ENCODE measurements around the gene CARD10. TPM values are rescaled to one million over a fixed set of nuclear protein-coding genes. Genes with fewer than 3 reads are reported as not detected.
A peak's percentile ranks its signal among the peaks of the same experiment; 100 is the strongest.

Gene CARD10
- total RNA-seq, 2 donors from 2014 or later, result 4.2 to 5.8 TPM

DNA sequence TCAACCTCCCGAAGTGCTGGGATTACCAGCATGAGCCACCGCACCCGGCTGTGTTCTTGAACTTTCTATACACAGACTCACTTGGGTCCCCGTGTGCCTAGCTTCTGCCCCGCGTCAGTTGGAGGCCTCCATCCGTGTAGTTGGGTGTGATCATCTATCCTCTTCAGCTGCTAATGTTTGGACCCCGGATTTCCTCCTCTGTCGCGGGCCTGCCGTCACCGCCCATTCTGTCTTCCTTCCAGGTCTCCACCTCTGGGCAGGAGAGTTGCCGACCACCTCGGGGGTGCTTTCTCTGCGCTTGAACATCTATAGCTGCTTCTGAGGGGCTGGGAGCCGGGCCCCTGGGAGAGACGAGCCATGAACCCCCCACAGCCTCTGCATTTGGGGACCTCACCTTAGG, 46.6 kb upstream of the CARD10 start:
- no peak overlapping the region for H3K4me3 ChIP-seq
- H3K27me3 ChIP-seq, result no peaks in the 10 kb centered on the region
- H3K4me1 ChIP-seq, result peaks cover 0 to 79% of the 10 kb centered on the region in 2 donors
- TF ChIP-seq, protein P1, sequence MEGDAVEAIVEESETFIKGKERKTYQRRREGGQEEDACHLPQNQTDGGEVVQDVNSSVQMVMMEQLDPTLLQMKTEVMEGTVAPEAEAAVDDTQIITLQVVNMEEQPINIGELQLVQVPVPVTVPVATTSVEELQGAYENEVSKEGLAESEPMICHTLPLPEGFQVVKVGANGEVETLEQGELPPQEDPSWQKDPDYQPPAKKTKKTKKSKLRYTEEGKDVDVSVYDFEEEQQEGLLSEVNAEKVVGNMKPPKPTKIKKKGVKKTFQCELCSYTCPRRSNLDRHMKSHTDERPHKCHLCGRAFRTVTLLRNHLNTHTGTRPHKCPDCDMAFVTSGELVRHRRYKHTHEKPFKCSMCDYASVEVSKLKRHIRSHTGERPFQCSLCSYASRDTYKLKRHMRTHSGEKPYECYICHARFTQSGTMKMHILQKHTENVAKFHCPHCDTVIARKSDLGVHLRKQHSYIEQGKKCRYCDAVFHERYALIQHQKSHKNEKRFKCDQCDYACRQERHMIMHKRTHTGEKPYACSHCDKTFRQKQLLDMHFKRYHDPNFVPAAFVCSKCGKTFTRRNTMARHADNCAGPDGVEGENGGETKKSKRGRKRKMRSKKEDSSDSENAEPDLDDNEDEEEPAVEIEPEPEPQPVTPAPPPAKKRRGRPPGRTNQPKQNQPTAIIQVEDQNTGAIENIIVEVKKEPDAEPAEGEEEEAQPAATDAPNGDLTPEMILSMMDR (IDR thresholded peaks at IDR 0.05), result no peak
- peak overlapping the region; percentile 34 to 44 for H3K27ac ChIP-seq
- H3K9me3 ChIP-seq, result no peaks in the 10 kb centered on the region
- peaks cover 14% of the 10 kb centered on the region for H3K36me3 ChIP-seq
- no peak for DNase-seq (ENCODE audit: low spot score)

DNA sequence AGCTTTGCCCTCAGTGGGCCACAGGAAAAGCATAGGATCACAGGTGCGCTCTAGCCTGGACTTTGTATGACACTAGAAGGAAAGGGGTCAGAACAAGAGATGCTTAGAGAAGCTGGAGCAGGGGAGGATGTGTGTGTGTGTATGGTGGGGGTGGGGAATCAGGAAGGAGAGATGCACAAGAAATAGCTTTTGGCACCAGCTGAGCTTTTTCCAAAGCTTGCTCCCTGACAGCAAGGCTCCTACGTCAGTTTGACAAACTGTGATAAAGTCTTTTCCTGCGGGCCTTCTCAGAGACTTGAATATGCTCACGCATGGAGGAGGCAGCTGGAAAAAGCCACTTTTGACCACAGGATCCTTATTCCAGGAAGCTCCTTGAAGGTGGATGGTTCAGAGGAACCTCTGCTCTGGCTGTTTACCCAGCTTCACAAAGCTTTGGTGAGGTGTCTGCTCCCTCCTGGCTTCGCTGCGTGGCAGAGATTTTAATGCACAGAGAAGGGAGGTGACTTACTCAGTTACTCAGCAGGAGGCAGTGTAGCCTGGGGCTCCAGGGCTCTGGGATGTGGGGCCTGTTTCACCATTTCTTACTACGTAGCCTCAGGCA, 45.0 kb upstream of the CARD10 start:
- peaks cover 14% of the 10 kb centered on the region for H3K36me3 ChIP-seq
- H3K4me1 ChIP-seq, result peaks cover 0 to 90% of the 10 kb centered on the region in 2 donors
- H3K4me3 ChIP-seq, result peak overlapping the region in 1 of 2 donors; percentile 5
- no peaks in the 10 kb centered on the region for H3K27me3 ChIP-seq
- H3K9me3 ChIP-seq, result no peaks in the 10 kb centered on the region
- peak overlapping the region; percentile 94 to 98 for H3K27ac ChIP-seq
- DNase-seq (ENCODE audit: low spot score), result no peak
- TF ChIP-seq, protein P1 (IDR thresholded peaks at IDR 0.05), result no peak

DNA sequence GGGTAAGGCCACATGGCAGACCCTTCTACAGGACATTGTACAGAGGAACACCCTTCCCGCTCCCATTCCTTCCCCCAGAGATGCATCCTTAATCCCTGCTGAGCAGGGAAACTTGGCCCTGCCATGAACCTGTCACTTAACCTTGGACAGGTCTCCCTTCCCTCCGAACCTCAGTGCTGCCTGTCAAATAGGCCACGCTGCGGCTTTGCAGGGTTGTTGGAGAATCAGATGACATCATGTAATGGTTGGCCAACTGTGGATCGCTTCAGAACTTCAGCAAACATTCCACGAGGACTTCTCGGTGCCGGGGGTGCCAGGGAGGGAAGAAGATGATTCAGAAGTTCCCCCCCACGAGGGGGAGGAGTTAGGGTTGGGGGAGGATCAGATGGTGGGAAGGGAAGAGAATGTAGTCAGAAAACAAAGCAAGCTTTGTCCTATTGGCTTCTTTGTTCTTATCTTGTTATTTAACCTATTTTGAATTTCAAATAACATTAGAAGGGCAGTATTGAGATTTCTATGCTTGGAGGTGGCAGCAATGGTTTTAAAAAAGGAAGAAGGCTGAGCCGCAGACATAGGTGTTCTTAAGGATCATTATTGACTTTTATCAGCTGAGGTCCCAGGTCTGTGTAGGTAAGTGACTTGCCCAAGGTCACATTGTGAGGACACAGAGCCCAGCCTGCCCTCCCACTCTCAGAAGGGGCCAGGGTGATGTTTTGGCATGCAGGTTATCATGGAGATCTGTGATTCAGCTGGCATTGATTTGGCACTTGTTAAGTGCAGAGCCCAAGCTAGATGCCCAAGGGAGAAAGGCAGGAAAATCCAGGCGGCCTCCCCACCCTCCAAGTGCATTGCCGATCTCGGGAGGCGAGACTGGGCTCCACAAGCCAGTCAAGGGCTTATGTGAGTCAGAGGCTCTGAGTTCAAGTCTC, 44.2 kb upstream of the CARD10 start:
- peak; percentile 90 for DNase-seq (ENCODE audit: low spot score)
- H3K36me3 ChIP-seq, result peaks cover 14% of the 10 kb centered on the region
- H3K27ac ChIP-seq, result peak overlapping the region; percentile 94 to 98
- H3K9me3 ChIP-seq, result no peaks in the 10 kb centered on the region
- peaks cover 0 to 89% of the 10 kb centered on the region in 2 donors for H3K4me1 ChIP-seq
- TF ChIP-seq, protein P1 (IDR thresholded peaks at IDR 0.05), result no peak
- peak overlapping the region in 1 of 2 donors; percentile 5 for H3K4me3 ChIP-seq
- no peaks in the 10 kb centered on the region for H3K27me3 ChIP-seq

DNA sequence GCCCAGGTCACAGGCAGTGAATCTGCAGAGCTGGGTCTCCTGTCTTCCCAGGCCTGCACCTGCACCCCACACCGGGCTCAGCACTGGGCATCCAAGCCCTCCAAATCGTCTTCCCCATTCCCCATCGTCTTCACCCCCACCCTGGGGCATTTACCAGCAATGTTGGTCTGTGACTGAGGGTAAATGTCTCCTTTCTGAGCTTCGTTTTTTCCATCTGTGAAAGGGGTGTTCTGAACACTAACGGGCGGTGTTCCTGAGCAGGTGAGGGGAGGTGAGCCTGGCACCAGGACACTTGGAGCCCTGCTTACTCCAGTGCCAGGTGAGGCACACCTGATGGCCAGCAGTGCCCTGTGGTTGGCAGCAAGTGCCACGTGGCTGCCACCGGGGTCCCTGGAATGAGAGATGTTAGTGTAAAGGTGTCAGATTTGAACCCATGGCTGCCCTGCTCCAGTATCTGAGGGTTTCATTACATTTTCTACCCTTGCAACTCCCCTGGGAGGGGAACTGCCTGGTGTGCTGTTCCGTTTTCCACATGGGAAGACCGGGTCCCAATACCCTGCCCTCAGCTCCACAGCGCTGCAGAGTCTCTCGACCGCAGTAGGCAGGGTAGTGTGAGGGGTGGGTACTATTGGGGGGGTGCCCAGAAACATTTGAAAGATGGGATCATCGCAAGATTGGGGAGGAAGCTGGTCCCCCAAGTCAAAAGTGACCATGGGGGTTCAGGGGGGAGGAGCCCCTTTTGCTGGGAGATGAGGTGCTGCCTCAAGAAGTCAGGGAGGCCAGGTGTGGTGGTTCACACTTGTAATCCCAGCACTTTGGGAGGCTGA, 43.0 kb upstream of the CARD10 start:
- DNase-seq (ENCODE audit: low spot score), result no peak
- Histone ChIP-seq H3K4me1 (peaks cover 0 to 79% of the 10 kb centered on the region in 2 donors), H3K9me3 (no peaks in the 10 kb centered on the region), H3K4me3 (peak overlapping the region; percentile 74 to 78), H3K27me3 (no peaks in the 10 kb centered on the region), H3K27ac (peak overlapping the region; percentile 94 to 98), H3K36me3 (peaks cover 14% of the 10 kb centered on the region)
- TF ChIP-seq, protein P1 (IDR thresholded peaks at IDR 0.05), result peak in 1 of 2 donors; percentile 4

DNA sequence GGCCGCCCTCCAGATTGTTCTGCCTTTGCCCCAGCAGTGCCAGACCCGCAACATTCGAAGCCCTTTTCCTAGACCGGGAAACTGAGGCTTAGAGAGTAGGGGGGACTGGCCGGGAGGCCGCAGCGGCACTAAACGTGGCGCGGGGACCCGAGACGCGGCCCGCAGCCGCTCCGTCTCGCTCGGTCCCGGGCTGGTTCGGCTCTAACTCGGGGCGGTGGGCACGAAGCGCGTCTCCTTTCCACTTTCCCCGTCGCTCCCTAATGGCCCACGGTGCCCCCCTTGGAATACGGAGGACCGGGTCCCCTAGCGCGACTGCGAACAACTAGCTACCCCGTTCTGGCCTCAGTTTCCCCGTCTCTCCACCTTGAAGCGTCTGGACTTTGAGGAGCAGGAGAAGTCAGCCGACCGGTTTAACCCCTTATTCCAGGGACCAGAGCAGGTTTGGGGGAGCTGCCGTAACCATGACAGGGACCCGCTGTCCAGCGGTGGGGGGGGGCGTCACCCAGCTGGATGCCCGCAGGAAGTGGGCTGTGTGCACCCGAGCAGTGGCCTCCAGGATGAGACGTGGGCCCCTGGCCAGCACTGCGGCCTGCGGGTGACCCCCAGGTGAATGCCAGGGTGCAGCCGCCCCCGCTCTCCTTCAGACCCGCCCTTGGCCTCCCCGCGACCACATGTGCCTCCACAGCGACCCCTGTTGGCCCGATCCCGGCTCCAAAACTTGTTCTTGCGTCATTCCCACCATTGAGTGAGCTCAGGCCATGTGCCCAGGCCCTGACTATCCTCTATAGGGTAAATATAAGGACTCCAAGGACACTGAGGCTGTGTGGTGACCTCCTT, 42.2 kb upstream of the CARD10 start:
- Histone ChIP-seq H3K4me1 (peaks cover 0 to 77% of the 10 kb centered on the region in 2 donors), H3K36me3 (peaks cover 8% of the 10 kb centered on the region), H3K4me3 (peak overlapping the region; percentile 74 to 78), H3K27me3 (no peaks in the 10 kb centered on the region), H3K9me3 (no peaks in the 10 kb centered on the region), H3K27ac (peak overlapping the region; percentile 94 to 98)
- TF ChIP-seq, protein P1 (IDR thresholded peaks at IDR 0.05), result peak; percentile 64 to 85
- DNase-seq (ENCODE audit: low spot score), result peak; percentile 96

Measured in right atrium auricular region (tissue), 2 donors.